Neural crest cell (in vitro differentiated cells): Measurements from ENCODE around the gene COL8A1. TPM values are rescaled to one million over a fixed set of nuclear protein-coding genes. Genes with fewer than 3 reads are reported as not detected.

Experiments used
- DNase-seq: peaks from one replicate; pipeline ENCODE4 v3.0.0; 2021; ENCODE audit warnings: low read depth, mixed read lengths, low spot score
- H3K27ac Mint-ChIP-seq: one replicate; pipeline ENCODE4 v1.8.0; 2021; ENCODE audit warnings: mild to moderate bottlenecking, mixed read lengths; ENCODE audit not compliant: unreplicated experiment
- H3K27me3 Mint-ChIP-seq: 2 replicates; pipeline ENCODE4 v1.8.0; 2021; ENCODE audit warnings: low read depth, mild to moderate bottlenecking, mixed read lengths
- H3K36me3 Mint-ChIP-seq: 2 replicates; pipeline ENCODE4 v1.8.0; 2021; ENCODE audit warnings: low read depth, mild to moderate bottlenecking, mixed read lengths
- H3K4me1 Mint-ChIP-seq: 2 replicates; pipeline ENCODE4 v1.8.0; 2021; ENCODE audit warnings: mixed read lengths
- H3K4me3 Mint-ChIP-seq: one replicate; pipeline ENCODE4 v1.8.0; 2021; ENCODE audit warnings: mild to moderate bottlenecking, mixed read lengths
- H3K9me3 Mint-ChIP-seq: 2 replicates; pipeline ENCODE4 v1.8.0; 2021; ENCODE audit warnings: mixed read lengths
- total RNA-seq: library from RNA; stranded (reverse); gene quantifications from 2 replicates; pipeline ENCODE4 v1.2.1, GENCODE V29; 2021
- TF ChIP-seq, protein P1 (sequence below): fragments of 200-600 bp; sonication (generic); conservative IDR thresholded peaks from 2 replicates; pipeline ENCODE4 v1.5.0; 2021; ENCODE audit warnings: antibody characterized with exemption, mild to moderate bottlenecking

Gene COL8A1
- total RNA-seq, 1 donor from 2014 or later, result 0.28 TPM

DNA sequence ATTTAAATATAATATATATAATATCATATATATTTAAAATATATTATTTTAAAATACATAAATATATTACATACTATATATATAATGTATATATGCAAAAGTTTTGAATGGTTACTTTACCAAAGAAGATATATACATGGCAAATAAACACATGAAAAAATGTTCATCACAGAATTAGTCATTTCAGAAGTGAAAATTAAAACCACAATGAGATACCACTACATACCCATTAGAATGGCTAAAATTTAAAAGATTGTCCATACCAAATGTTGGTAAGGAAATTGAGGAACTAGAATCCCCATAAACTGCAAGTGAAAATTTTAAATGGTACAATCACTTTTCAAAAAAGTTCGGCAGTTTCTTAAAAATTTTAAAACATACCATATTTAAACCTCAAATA lies 23.6 kb upstream of the COL8A1 start:
- Mint-ChIP-seq H3K4me1 (no peaks in the 10 kb centered on the region), H3K27ac (no peak overlapping the region), H3K27me3 (peaks cover 2% of the 10 kb centered on the region), H3K4me3 (no peak overlapping the region), H3K9me3 (peaks cover 6% of the 10 kb centered on the region), H3K36me3 (no peaks in the 10 kb centered on the region)
- TF ChIP-seq, protein P1, sequence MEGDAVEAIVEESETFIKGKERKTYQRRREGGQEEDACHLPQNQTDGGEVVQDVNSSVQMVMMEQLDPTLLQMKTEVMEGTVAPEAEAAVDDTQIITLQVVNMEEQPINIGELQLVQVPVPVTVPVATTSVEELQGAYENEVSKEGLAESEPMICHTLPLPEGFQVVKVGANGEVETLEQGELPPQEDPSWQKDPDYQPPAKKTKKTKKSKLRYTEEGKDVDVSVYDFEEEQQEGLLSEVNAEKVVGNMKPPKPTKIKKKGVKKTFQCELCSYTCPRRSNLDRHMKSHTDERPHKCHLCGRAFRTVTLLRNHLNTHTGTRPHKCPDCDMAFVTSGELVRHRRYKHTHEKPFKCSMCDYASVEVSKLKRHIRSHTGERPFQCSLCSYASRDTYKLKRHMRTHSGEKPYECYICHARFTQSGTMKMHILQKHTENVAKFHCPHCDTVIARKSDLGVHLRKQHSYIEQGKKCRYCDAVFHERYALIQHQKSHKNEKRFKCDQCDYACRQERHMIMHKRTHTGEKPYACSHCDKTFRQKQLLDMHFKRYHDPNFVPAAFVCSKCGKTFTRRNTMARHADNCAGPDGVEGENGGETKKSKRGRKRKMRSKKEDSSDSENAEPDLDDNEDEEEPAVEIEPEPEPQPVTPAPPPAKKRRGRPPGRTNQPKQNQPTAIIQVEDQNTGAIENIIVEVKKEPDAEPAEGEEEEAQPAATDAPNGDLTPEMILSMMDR, result no peak
- DNase-seq, result no peak

DNA sequence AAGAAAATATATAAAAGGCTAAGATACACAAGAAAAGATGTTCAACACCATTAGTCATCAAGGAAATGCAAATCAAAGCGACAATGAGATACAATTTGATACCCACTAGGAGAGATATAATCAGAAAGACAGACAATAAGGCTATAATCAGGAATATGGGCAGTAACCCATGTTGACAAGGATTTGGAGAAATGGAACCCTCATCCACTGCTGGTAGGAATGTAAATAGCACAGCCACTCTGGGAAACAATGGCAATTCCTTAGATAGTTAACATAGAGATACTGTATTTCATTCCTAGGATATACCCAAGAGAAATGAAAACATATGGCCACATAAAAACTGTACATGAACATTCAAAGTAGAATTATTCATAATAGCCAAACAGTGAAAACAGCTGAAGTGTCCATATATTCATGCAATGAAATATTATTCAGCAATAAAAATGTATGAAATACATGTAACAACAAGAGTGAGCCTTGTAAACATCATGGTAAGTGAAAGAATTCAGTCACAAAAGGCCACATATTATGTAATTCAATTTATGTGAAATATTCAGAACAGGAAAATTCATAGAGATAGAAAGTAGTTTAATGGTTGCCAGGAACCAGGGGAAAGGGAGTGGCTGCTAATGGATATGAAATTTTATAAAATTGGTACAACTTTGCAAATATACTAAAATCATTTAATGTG lies 18.2 kb upstream of the COL8A1 start:
- peaks cover 2% of the 10 kb centered on the region for H3K27me3 Mint-ChIP-seq
- DNase-seq, result no peak
- no peak overlapping the region for H3K27ac Mint-ChIP-seq
- TF ChIP-seq, protein P1, result peak; percentile 19
- no peaks in the 10 kb centered on the region for H3K9me3 Mint-ChIP-seq
- no peak overlapping the region for H3K4me3 Mint-ChIP-seq
- H3K4me1 Mint-ChIP-seq, result no peaks in the 10 kb centered on the region
- no peaks in the 10 kb centered on the region for H3K36me3 Mint-ChIP-seq

DNA sequence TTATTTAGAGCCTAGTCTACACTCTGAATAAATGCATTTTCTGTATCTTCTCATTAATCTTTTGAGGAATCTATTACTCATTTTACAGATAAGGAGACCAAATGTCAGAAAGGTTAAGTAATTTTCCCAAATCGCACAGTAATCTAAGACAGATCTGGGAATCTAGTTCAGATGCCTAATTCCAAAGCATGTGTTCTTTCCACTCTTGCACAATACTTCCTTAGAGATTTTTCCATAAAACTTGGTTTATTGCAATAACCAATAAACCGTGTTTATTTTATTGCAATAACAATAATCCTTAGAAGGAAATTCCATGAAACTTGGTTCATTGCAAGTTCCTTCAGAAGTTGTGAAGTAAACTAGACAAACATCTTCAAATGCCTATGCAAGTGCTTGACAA lies 17.4 kb upstream of the COL8A1 start:
- Mint-ChIP-seq H3K36me3 (no peaks in the 10 kb centered on the region), H3K4me3 (no peak overlapping the region), H3K4me1 (no peaks in the 10 kb centered on the region), H3K27me3 (no peaks in the 10 kb centered on the region), H3K9me3 (no peaks in the 10 kb centered on the region), H3K27ac (no peak overlapping the region)
- DNase-seq, result no peak
- TF ChIP-seq, protein P1, result no peak

DNA sequence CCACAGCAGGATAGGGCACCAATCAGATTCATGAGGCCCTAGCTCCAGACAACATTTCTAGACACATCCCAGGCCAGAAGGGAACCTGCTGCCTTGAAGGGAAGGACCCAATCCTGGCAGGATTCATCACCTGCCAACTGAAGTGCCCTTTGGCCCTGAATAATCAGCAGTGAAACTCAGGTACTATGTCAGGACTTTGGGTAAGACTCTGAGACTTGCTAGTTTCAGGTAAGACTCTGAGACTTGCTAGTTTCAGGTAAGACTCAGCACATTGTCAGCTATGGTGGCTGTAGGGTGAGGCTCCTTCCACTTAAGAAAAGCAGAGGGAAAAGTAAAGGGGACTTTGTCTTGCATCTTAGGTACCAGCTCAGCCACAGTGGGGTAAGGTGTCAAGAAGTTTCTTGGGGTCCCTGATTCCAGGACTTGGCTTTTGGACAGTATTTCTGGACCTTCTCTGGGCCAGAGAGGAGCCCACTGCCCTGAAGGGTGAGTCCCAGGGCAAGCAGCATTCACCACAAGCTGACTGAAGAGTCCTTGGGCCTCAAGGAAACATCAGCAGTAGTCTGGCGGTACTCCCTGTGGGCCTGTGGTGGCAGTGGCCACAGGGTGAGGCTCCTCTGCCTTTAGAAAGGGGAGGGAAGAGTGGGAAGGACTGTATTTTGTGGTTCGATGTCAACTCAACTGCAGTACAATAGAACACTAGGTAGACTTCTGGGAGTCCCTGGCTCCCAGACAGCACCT lies 13.7 kb upstream of the COL8A1 start:
- H3K36me3 Mint-ChIP-seq, result no peaks in the 10 kb centered on the region
- peak overlapping the region; percentile 29 for H3K27ac Mint-ChIP-seq
- H3K4me3 Mint-ChIP-seq, result no peak overlapping the region
- H3K27me3 Mint-ChIP-seq, result no peaks in the 10 kb centered on the region
- TF ChIP-seq, protein P1, result no peak
- no peaks in the 10 kb centered on the region for H3K4me1 Mint-ChIP-seq
- H3K9me3 Mint-ChIP-seq, result no peaks in the 10 kb centered on the region
- no peak for DNase-seq

DNA sequence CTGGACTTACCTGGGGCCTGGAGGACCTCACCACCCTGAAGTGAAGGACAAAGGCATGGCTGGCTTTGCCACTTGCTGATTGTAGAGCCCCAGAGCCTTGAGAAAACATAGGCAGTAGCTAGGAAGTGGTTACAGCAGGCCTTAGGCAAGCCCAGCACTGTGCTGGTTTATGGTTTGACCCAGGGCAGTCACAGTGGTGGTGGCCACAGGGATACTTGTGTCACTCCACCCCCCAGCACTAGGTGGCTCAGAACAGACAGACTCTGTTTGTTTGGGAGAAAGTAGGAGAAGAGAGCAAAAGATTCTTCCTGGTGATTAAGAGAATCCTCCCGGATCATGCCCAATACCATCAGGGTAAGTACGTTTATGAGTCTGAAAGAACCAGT lies 13.2 kb upstream of the COL8A1 start:
- no peak overlapping the region for H3K4me3 Mint-ChIP-seq
- no peak overlapping the region for H3K27ac Mint-ChIP-seq
- H3K27me3 Mint-ChIP-seq, result peaks cover under 1% of the 10 kb centered on the region
- H3K36me3 Mint-ChIP-seq, result no peaks in the 10 kb centered on the region
- no peak for DNase-seq
- TF ChIP-seq, protein P1, result no peak
- H3K9me3 Mint-ChIP-seq, result no peaks in the 10 kb centered on the region
- H3K4me1 Mint-ChIP-seq, result no peaks in the 10 kb centered on the region
